Esophagus squamous epithelium (tissue), 4 donors: Measurements from ENCODE around the gene CPN2.

ENCODE experiments used
- POLR2A ChIP-seq, 4 donors: fragments of 450-650 bp; IDR thresholded peaks; one replicate each; pipeline ENCODE4 v1.6.1; 2017; ENCODE audit warnings: antibody characterized with exemption in 4 of 4, mild to moderate bottlenecking in 4 of 4, moderate library complexity in 3 of 4
- TF ChIP-seq, protein P1 (sequence below), 6 experiments: fragments of 450-650 bp in 4 of 6; fragments of 200-600 bp in 2 of 6; sonication (generic) in 2 of 6; IDR thresholded peaks; one replicate each; pipeline ENCODE4 v1.5.1; 2016 to 2019; ENCODE audit warnings: antibody characterized with exemption in 6 of 6, mild to moderate bottlenecking in 4 of 6, moderate library complexity in 4 of 6

DNA sequence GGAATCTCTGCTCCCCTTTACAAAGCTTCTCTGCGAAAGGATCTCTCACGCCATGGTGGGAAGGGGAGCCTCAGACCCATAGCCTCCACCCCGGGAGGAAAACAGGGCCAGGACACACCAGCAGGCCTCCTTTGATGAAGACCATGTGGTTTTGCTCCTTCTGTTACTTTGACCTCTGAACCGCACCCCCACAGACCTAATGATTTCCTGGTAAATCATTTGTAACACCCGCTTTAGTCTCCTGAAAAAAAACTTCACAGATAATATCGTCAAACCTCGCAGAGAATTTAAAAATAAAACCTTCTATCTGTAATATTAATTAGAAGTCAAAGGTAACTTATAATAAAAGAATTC is 18.3 kb downstream of the CPN2 start:
- TF ChIP-seq, protein P1, sequence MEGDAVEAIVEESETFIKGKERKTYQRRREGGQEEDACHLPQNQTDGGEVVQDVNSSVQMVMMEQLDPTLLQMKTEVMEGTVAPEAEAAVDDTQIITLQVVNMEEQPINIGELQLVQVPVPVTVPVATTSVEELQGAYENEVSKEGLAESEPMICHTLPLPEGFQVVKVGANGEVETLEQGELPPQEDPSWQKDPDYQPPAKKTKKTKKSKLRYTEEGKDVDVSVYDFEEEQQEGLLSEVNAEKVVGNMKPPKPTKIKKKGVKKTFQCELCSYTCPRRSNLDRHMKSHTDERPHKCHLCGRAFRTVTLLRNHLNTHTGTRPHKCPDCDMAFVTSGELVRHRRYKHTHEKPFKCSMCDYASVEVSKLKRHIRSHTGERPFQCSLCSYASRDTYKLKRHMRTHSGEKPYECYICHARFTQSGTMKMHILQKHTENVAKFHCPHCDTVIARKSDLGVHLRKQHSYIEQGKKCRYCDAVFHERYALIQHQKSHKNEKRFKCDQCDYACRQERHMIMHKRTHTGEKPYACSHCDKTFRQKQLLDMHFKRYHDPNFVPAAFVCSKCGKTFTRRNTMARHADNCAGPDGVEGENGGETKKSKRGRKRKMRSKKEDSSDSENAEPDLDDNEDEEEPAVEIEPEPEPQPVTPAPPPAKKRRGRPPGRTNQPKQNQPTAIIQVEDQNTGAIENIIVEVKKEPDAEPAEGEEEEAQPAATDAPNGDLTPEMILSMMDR (IDR thresholded peaks at IDR 0.05), result no peak
- no peak for TF ChIP-seq POLR2A (IDR thresholded peaks at IDR 0.05)
